Fibroblast of villous mesenchyme (primary cell): ENCODE measurements around the gene NXPH1. TPM values are rescaled to one million over a fixed set of nuclear protein-coding genes. Genes with fewer than 3 reads are reported as not detected.

Experiments
- DNase-seq: peaks from one replicate; pipeline ENCODE4 v3.0.0-alpha.2; 2010; ENCODE audit warnings: low read depth
- H3K4me3 ChIP-seq: 2 replicates; pipeline ENCODE4 v1.5.1; 2011; ENCODE audit warnings: low read depth, mild to moderate bottlenecking, low read length
- total RNA-seq: library from RNA; depleted of rRNA; stranded (reverse); fragments of >200 nt; gene quantifications from 2 replicates; pipeline ENCODE4 v1.2.3, GENCODE V29; 2012
- TF ChIP-seq, protein P1 (sequence below): IDR thresholded peaks from 2 replicates; pipeline ENCODE4 v1.5.1; 2012; ENCODE audit warnings: low read depth, mild to moderate bottlenecking, low read length; ENCODE audit not compliant: insufficient read depth

Gene NXPH1
- total RNA-seq, 1 donor = not detected

- DNase-seq = no peak
- H3K4me3 ChIP-seq = no peak overlapping the region
- TF ChIP-seq, protein P1, sequence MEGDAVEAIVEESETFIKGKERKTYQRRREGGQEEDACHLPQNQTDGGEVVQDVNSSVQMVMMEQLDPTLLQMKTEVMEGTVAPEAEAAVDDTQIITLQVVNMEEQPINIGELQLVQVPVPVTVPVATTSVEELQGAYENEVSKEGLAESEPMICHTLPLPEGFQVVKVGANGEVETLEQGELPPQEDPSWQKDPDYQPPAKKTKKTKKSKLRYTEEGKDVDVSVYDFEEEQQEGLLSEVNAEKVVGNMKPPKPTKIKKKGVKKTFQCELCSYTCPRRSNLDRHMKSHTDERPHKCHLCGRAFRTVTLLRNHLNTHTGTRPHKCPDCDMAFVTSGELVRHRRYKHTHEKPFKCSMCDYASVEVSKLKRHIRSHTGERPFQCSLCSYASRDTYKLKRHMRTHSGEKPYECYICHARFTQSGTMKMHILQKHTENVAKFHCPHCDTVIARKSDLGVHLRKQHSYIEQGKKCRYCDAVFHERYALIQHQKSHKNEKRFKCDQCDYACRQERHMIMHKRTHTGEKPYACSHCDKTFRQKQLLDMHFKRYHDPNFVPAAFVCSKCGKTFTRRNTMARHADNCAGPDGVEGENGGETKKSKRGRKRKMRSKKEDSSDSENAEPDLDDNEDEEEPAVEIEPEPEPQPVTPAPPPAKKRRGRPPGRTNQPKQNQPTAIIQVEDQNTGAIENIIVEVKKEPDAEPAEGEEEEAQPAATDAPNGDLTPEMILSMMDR = no peak
Measured at GRCh38 chr7:8491106-8491505, 57.7 kb downstream of the NXPH1 start.

- no peak for DNase-seq
Measured at GRCh38 chr7:8491544-8492489, 58.4 kb downstream of the NXPH1 start.

DNA sequence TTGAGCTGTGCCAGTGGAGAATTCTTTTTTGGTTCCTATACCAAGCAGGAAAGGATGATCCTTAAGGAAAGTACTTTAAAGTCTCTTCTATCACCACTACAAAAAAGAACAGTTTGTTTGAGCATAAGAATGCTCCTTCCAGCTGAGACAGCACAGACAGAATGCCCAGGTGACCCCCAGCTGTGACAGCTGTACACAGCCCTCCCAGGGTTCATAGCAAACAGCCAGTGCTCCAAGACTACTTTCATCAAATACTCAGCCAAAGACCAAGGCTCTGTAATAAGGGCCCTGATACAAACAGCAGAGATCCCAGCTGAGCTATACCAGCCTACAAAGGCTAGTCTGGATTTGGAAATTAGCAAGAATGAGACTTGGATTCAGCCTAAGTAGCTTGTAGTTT lies 65.7 kb downstream of the NXPH1 start:
- DNase-seq = no peak
- TF ChIP-seq, protein P1 = no peak
- no peak overlapping the region for H3K4me3 ChIP-seq

More at GRCh38 chr7:8491544-8492489, 58.4 kb downstream of the NXPH1 start:
- TF ChIP-seq, protein P1 = no peak
- no peak overlapping the region for H3K4me3 ChIP-seq

DNA sequence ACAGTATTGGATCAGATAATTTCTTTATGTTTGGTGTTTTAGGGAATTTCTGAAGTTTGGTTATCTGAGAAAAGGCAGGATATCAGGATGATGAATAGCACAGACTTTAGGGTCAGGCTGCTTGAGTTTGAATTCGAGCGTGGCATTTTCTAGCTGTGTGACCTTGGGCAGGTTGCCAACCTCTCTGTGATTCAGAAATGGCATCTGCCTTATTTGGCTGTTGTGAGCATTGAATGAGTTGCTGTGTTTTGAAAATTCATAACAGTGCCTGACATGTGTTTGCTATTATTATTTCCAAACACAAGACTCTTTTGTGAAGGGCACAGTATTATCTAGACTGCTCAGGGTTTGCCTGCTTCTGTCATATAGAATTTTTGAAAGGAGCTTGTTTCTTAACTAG lies 66.9 kb downstream of the NXPH1 start:
- no peak for DNase-seq
- no peak overlapping the region for H3K4me3 ChIP-seq
- TF ChIP-seq, protein P1 = no peak

DNA sequence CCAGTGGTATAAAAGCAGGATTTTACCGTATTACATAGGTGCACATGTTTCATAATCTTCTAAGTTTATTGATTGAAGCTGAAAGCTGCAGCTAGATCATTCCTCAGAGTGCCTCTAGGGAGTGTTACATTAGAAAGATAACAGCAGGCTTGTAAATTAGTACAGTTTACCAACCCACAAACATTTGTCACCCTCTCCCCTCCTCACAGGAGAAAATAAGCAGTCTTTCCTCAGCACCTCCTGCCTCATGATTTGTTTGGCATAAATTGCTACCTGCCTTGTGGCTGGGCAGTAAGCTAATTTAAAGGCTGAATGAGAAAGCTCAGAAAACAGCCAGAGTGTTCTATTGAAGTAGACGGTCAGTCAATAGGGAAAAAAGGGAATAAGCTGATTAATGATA lies 74.2 kb downstream of the NXPH1 start:
- DNase-seq = no peak
- no peak overlapping the region for H3K4me3 ChIP-seq
- TF ChIP-seq, protein P1 = no peak

GRCh38 chr7:8509621-8510020 lies 76.2 kb downstream of the NXPH1 start:
- TF ChIP-seq, protein P1 = no peak
- no peak for DNase-seq
- no peak overlapping the region for H3K4me3 ChIP-seq
